ENCODE data around the gene NXPH3. TPM values are rescaled to one million over a fixed set of nuclear protein-coding genes. Genes with fewer than 3 reads are reported as not detected.
"Not testable (repeated sequence)": the region's sequence is repeated elsewhere in the genome, so short reads cannot be mapped to it uniquely, and the experiment has no call there.

Gene NXPH3
- total RNA-seq, 1 experiment from 2014 or later, result 0.26 TPM

GRCh38 chr17:49549691-49550678, 25.7 kb upstream of the NXPH3 start:
- no peak overlapping the region for H3K4me2 ChIP-seq (ENCODE audit: low read length)
- no peak overlapping the region for H3K9ac ChIP-seq (ENCODE audit: low read length)
- ChIA-PET POLR2A (ENCODE audit: unreplicated experiment) (no interaction called here), CTCF (no interaction called here)
- no peaks in the 10 kb centered on the region for H3K79me2 ChIP-seq (ENCODE audit: low read length)
- no peaks in the 10 kb centered on the region for H4K20me1 ChIP-seq (ENCODE audit: low read length)
- no peak overlapping the region for H3K27ac ChIP-seq (ENCODE audit: low read length)
- no peaks in the 10 kb centered on the region for H3K9me3 ChIP-seq (ENCODE audit: low read length)
- TF ChIP-seq EZH2 (IDR thresholded peaks at IDR 0.05; ENCODE audit: low read length, unreplicated experiment), result no peak
- TF ChIP-seq EZH2phosphoT487 (IDR thresholded peaks at IDR 0.05; ENCODE audit: borderline replicate concordance, low read length), result no peak
- no peak for TF ChIP-seq CTCF (conservative IDR thresholded peaks at IDR 0.05; ENCODE audit: low read depth, low read length)
- H2AFZ ChIP-seq (ENCODE audit: low read length), result no peak overlapping the region
- no peak overlapping the region for H3K4me3 ChIP-seq (ENCODE audit: low read length)
- H3K36me3 ChIP-seq (ENCODE audit: low read depth, low read length), result no peaks in the 10 kb centered on the region
- BruUV-seq (replicated peaks), result no TSS peak
- DNase-seq (no peak), ATAC-seq (no peak)
- no peaks in the 10 kb centered on the region for H3K9me2 ChIP-seq (replicated peaks; ENCODE audit: low read length)
- intact Hi-C loops (cut with micrococcal nuclease), result no loop called here
- no peaks in the 10 kb centered on the region for H3K27me3 ChIP-seq (ENCODE audit: low read length)
- no peaks in the 10 kb centered on the region for H3K4me1 ChIP-seq (ENCODE audit: insufficient read depth, low read length)
- no peaks in the 10 kb centered on the region for H3F3A ChIP-seq (ENCODE audit: low read length, unreplicated experiment)

- CTCF ChIA-PET; ATAC-seq; H3K9me2 ChIP-seq (replicated peaks; ENCODE audit: low read length); H3K27me3 ChIP-seq (ENCODE audit: low read length); H3K9ac ChIP-seq (ENCODE audit: low read length); H3K4me2 ChIP-seq (ENCODE audit: low read length); H3K27ac ChIP-seq (ENCODE audit: low read length); H3K4me3 ChIP-seq (ENCODE audit: low read length); H4K20me1 ChIP-seq (ENCODE audit: low read length); DNase-seq; POLR2A ChIA-PET (ENCODE audit: unreplicated experiment); H2AFZ ChIP-seq (ENCODE audit: low read length); H3K9me3 ChIP-seq (ENCODE audit: low read length); H3K4me1 ChIP-seq (ENCODE audit: insufficient read depth, low read length); intact Hi-C loops (cut with micrococcal nuclease); H3K79me2 ChIP-seq (ENCODE audit: low read length); H3K36me3 ChIP-seq (ENCODE audit: low read depth, low read length); BruUV-seq (replicated peaks); H3F3A ChIP-seq (ENCODE audit: low read length, unreplicated experiment): not testable (repeated sequence)
These were observed 24.9 kb upstream of the NXPH3 start for GRCh38 chr17:49550764-49551163.

- ChIA-PET POLR2A (ENCODE audit: unreplicated experiment) (no interaction called here), CTCF (no interaction called here)
- H3K36me3 ChIP-seq (ENCODE audit: low read depth, low read length), result no peaks in the 10 kb centered on the region
- H3K4me2 ChIP-seq (ENCODE audit: low read length), result no peak overlapping the region
- TF ChIP-seq EZH2 (IDR thresholded peaks at IDR 0.05; ENCODE audit: low read length, unreplicated experiment) (no peak), CTCF (conservative IDR thresholded peaks at IDR 0.05; ENCODE audit: low read depth, low read length) (no peak), EZH2phosphoT487 (IDR thresholded peaks at IDR 0.05; ENCODE audit: borderline replicate concordance, low read length) (no peak)
- no peaks in the 10 kb centered on the region for H3K27me3 ChIP-seq (ENCODE audit: low read length)
- no peaks in the 10 kb centered on the region for H3F3A ChIP-seq (ENCODE audit: low read length, unreplicated experiment)
- H3K4me1 ChIP-seq (ENCODE audit: insufficient read depth, low read length), result peaks cover 4% of the 10 kb centered on the region; the same call in 1 of the 2 replicates
- no peak overlapping the region for H3K9ac ChIP-seq (ENCODE audit: low read length)
- H3K79me2 ChIP-seq (ENCODE audit: low read length), result no peaks in the 10 kb centered on the region
- DNase-seq (no peak), ATAC-seq (no peak)
- no peak overlapping the region for H3K27ac ChIP-seq (ENCODE audit: low read length)
- no peaks in the 10 kb centered on the region for H3K9me3 ChIP-seq (ENCODE audit: low read length)
- intact Hi-C loops (cut with micrococcal nuclease), result no loop called here
- H3K9me2 ChIP-seq (replicated peaks; ENCODE audit: low read length), result no peaks in the 10 kb centered on the region
- no TSS peak for BruUV-seq (replicated peaks)
- H3K4me3 ChIP-seq (ENCODE audit: low read length), result no peak overlapping the region
- H2AFZ ChIP-seq (ENCODE audit: low read length), result no peak overlapping the region
- no peaks in the 10 kb centered on the region for H4K20me1 ChIP-seq (ENCODE audit: low read length)
These were observed 24.2 kb upstream of the NXPH3 start for GRCh38 chr17:49551221-49552069.

Data from PC-3 (cell line).